WTC11 (cell line): ENCODE results near the gene SLC27A2. TPM values are rescaled to one million over a fixed set of nuclear protein-coding genes. Genes with fewer than 3 reads are reported as not detected.

Source experiments
- ATAC-seq: fragments of 200-7000 bp; cut with Tn5 transposase; 2 replicates; pipeline ENCODE4 v1.10.0; 2021; ENCODE audit warnings: mild to moderate bottlenecking, moderate library complexity
- CTCF ChIA-PET: fragments of 300-600 bp; sonication (Branson Sonifier 250); formaldehyde crosslinking; loops from one replicate; lab custom pipeline; 2021; ENCODE audit warnings: antibody characterized with exemption; lab: Charles Lee
- POLR2A ChIA-PET: fragments of 350-600 bp; sonication (Branson Sonifier 250); formaldehyde crosslinking; loops from one replicate; lab custom pipeline; 2021; ENCODE audit warnings: antibody characterized with exemption; lab: Charles Lee
- DNase-seq: peaks from one replicate; pipeline ENCODE4 v3.0.0; 2021; ENCODE audit warnings: low spot score
- H3K27ac Mint-ChIP-seq: 2 replicates; pipeline ENCODE4 v1.8.0; 2021; ENCODE audit warnings: mixed read lengths
- H3K27me3 Mint-ChIP-seq: 2 replicates; pipeline ENCODE4 v1.8.0; 2021; ENCODE audit warnings: low read depth, mild to moderate bottlenecking, moderate library complexity, mixed read lengths
- H3K36me3 Mint-ChIP-seq: 2 replicates; pipeline ENCODE4 v1.8.0; 2021; ENCODE audit warnings: mixed read lengths
- H3K4me1 Mint-ChIP-seq: 2 replicates; pipeline ENCODE4 v1.8.0; 2022; ENCODE audit warnings: mixed read lengths
- H3K4me3 Mint-ChIP-seq: 2 replicates; pipeline ENCODE4 v1.8.0; 2021; ENCODE audit warnings: mild to moderate bottlenecking, moderate library complexity, mixed read lengths
- H3K9me3 Mint-ChIP-seq: 2 replicates; pipeline ENCODE4 v1.8.0; 2021; ENCODE audit warnings: mixed read lengths
- CBFB ChIP-seq: sonication (generic); formaldehyde crosslinking; IDR thresholded peaks from 2 replicates; pipeline ENCODE4 v1.8.1; 2022; ENCODE audit warnings: mild to moderate bottlenecking, low read depth, missing genetic modification reagents
- FOXJ3 ChIP-seq: sonication (generic); formaldehyde crosslinking; IDR thresholded peaks from 2 replicates; pipeline ENCODE4 v1.9.0; 2021; ENCODE audit warnings: missing genetic modification reagents, mild to moderate bottlenecking, borderline replicate concordance
- HMGA2 ChIP-seq: fragments of 250-450 bp; sonication (Bioruptor Pico); IDR thresholded peaks from 2 replicates; pipeline ENCODE4 v1.4.0; 2021; ENCODE audit warnings: mild to moderate bottlenecking, moderate library complexity
- MYBL2 ChIP-seq: sonication (generic); formaldehyde crosslinking; IDR thresholded peaks from 2 replicates; pipeline ENCODE4 v1.8.1; 2023; ENCODE audit warnings: mild to moderate bottlenecking, moderate library complexity, missing genetic modification reagents
- NFYB ChIP-seq: sonication (generic); formaldehyde crosslinking; conservative IDR thresholded peaks from 2 replicates; pipeline ENCODE4 v1.8.0; 2022; ENCODE audit warnings: low read depth, missing genetic modification reagents
- NR1H2 ChIP-seq: sonication (generic); formaldehyde crosslinking; IDR thresholded peaks from 2 replicates; pipeline ENCODE4 v1.9.0; 2021; ENCODE audit warnings: mild to moderate bottlenecking, moderate library complexity, missing genetic modification reagents
- NR2C2 ChIP-seq: sonication (generic); formaldehyde crosslinking; IDR thresholded peaks from 2 replicates; pipeline ENCODE4 v1.8.0; 2022; ENCODE audit warnings: mild to moderate bottlenecking, missing genetic modification reagents
- PRRX2 ChIP-seq: fragments of 250-450 bp; sonication (Bioruptor Pico); IDR thresholded peaks from 2 replicates; pipeline ENCODE4 v1.8.0; 2021; ENCODE audit warnings: mild to moderate bottlenecking
- SMAD3 ChIP-seq: sonication (generic); formaldehyde crosslinking; IDR thresholded peaks from 2 replicates; pipeline ENCODE4 v1.8.0; 2022; ENCODE audit warnings: missing genetic modification reagents, mild to moderate bottlenecking, borderline replicate concordance
- SOX15 ChIP-seq: fragments of 250-450 bp; sonication (Bioruptor Pico); IDR thresholded peaks from 2 replicates; pipeline ENCODE4 v1.9.0; 2021; ENCODE audit warnings: mild to moderate bottlenecking
- TEAD4 ChIP-seq: sonication (generic); formaldehyde crosslinking; IDR thresholded peaks from 2 replicates; pipeline ENCODE4 v1.8.0; 2022; ENCODE audit warnings: mild to moderate bottlenecking, missing genetic modification reagents
- TP53 ChIP-seq: sonication (generic); formaldehyde crosslinking; IDR thresholded peaks from 2 replicates; pipeline ENCODE4 v1.8.1; 2023; ENCODE audit warnings: mild to moderate bottlenecking, missing genetic modification reagents
- ZNF263 ChIP-seq: sonication (generic); formaldehyde crosslinking; IDR thresholded peaks from 2 replicates; pipeline ENCODE4 v1.8.1; 2022; ENCODE audit warnings: low read depth, mild to moderate bottlenecking, moderate library complexity, missing genetic modification reagents
- total RNA-seq: library from RNA; stranded (reverse); gene quantifications from 3 replicates; pipeline ENCODE4 v1.2.3, GENCODE V29; 2021
- TF ChIP-seq, protein P1 (sequence below): sonication (generic); formaldehyde crosslinking; IDR thresholded peaks from 2 replicates; pipeline ENCODE4 v1.8.0; 2022; ENCODE audit warnings: missing genetic modification reagents
- TF ChIP-seq, protein P2 (sequence below): fragments of 200-600 bp; IDR thresholded peaks from 2 replicates; pipeline ENCODE4 v1.8.0; 2022; ENCODE audit warnings: antibody characterized with exemption
- TF ChIP-seq, protein P3 (sequence below): sonication (generic); formaldehyde crosslinking; IDR thresholded peaks from 2 replicates; pipeline ENCODE4 v1.8.0; 2022; ENCODE audit warnings: mild to moderate bottlenecking, missing genetic modification reagents
- TF ChIP-seq, protein P4 (sequence below): sonication (generic); formaldehyde crosslinking; IDR thresholded peaks from 2 replicates; pipeline ENCODE4 v1.8.1; 2022; ENCODE audit warnings: low read depth, mild to moderate bottlenecking, moderate library complexity, missing genetic modification reagents, borderline replicate concordance
- TF ChIP-seq, protein P5 (sequence below): sonication (generic); formaldehyde crosslinking; IDR thresholded peaks from 2 replicates; pipeline ENCODE4 v1.8.1; 2022; ENCODE audit warnings: mild to moderate bottlenecking, moderate library complexity, missing genetic modification reagents
- TF ChIP-seq, protein P6 (sequence below): sonication (generic); formaldehyde crosslinking; IDR thresholded peaks from 2 replicates; pipeline ENCODE4 v1.8.0; 2022; ENCODE audit warnings: mild to moderate bottlenecking, missing genetic modification reagents
- TF ChIP-seq, protein P7 (sequence below): sonication (generic); formaldehyde crosslinking; conservative IDR thresholded peaks from 2 replicates; pipeline ENCODE4 v1.8.1; 2023; ENCODE audit warnings: mild to moderate bottlenecking, low read depth, missing genetic modification reagents, moderate library complexity

SLC27A2 gene
- total RNA-seq, 1 experiment from 2014 or later, result 3.0 TPM

DNA sequence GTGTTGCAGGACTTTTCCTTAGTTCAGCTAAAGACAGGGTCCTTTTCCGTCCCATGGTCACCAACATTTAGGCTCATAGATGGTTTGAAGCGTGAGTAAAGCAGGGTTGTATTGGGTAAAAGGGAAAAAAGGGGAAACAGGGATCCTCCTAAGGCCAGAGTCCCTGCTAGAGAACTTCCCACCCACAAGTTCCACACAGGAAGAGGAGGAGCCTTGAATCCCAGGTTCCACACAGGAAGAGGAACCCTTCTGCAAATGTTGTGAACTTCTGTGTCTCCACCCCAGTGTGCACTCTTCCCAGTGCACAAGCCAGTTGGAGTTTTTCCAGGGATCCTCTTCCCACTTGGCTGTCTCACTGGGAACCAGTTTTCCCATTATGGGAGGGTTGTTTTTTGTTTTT is 35.4 kb upstream of the SLC27A2 start (continued):
- TF ChIP-seq, protein P1, sequence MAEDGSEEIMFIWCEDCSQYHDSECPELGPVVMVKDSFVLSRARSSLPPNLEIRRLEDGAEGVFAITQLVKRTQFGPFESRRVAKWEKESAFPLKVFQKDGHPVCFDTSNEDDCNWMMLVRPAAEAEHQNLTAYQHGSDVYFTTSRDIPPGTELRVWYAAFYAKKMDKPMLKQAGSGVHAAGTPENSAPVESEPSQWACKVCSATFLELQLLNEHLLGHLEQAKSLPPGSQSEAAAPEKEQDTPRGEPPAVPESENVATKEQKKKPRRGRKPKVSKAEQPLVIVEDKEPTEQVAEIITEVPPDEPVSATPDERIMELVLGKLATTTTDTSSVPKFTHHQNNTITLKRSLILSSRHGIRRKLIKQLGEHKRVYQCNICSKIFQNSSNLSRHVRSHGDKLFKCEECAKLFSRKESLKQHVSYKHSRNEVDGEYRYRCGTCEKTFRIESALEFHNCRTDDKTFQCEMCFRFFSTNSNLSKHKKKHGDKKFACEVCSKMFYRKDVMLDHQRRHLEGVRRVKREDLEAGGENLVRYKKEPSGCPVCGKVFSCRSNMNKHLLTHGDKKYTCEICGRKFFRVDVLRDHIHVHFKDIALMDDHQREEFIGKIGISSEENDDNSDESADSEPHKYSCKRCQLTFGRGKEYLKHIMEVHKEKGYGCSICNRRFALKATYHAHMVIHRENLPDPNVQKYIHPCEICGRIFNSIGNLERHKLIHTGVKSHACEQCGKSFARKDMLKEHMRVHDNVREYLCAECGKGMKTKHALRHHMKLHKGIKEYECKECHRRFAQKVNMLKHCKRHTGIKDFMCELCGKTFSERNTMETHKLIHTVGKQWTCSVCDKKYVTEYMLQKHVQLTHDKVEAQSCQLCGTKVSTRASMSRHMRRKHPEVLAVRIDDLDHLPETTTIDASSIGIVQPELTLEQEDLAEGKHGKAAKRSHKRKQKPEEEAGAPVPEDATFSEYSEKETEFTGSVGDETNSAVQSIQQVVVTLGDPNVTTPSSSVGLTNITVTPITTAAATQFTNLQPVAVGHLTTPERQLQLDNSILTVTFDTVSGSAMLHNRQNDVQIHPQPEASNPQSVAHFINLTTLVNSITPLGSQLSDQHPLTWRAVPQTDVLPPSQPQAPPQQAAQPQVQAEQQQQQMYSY (CRISPR knock-in tag), result no peak
- no peak for TF ChIP-seq TP53 (CRISPR knock-in tag)
- TF ChIP-seq, protein P2, sequence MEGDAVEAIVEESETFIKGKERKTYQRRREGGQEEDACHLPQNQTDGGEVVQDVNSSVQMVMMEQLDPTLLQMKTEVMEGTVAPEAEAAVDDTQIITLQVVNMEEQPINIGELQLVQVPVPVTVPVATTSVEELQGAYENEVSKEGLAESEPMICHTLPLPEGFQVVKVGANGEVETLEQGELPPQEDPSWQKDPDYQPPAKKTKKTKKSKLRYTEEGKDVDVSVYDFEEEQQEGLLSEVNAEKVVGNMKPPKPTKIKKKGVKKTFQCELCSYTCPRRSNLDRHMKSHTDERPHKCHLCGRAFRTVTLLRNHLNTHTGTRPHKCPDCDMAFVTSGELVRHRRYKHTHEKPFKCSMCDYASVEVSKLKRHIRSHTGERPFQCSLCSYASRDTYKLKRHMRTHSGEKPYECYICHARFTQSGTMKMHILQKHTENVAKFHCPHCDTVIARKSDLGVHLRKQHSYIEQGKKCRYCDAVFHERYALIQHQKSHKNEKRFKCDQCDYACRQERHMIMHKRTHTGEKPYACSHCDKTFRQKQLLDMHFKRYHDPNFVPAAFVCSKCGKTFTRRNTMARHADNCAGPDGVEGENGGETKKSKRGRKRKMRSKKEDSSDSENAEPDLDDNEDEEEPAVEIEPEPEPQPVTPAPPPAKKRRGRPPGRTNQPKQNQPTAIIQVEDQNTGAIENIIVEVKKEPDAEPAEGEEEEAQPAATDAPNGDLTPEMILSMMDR, result no peak
- TF ChIP-seq SMAD3 (CRISPR knock-in tag), result no peak
- no peak for TF ChIP-seq SOX15 (CRISPR knock-in tag)
- TF ChIP-seq, protein P3, sequence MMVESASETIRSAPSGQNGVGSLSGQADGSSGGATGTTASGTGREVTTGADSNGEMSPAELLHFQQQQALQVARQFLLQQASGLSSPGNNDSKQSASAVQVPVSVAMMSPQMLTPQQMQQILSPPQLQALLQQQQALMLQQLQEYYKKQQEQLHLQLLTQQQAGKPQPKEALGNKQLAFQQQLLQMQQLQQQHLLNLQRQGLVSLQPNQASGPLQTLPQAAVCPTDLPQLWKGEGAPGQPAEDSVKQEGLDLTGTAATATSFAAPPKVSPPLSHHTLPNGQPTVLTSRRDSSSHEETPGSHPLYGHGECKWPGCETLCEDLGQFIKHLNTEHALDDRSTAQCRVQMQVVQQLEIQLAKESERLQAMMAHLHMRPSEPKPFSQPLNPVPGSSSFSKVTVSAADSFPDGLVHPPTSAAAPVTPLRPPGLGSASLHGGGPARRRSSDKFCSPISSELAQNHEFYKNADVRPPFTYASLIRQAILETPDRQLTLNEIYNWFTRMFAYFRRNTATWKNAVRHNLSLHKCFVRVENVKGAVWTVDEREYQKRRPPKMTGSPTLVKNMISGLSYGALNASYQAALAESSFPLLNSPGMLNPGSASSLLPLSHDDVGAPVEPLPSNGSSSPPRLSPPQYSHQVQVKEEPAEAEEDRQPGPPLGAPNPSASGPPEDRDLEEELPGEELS (CRISPR knock-in tag), result no peak
- no peak for TF ChIP-seq NR2C2

DNA sequence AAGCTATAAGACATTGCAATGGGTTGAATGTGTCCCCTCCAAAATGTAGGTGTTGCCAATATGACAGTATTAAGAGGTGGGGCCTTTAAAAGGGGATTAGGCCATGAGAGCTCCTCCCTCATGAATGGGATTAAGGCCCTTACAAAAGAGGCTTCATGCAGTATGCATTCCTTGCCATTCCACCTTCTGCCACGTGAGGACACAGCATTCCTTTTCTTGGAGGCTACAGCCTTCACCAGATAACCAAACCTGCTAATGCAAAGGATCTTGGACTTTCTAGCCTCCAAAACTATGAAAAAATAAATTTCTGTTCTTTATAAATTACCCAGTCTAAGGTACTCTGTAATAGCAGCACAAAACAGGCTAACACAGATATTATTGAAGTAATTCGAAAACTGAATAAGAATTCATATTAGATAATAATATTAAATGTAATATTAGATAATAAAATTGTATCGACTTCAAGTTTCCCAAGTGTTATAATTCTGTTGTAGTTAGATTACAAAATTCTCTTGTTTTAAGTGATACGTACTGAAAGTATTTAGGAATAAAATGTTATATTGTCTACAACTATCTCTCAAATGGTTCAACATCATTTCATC is 33.5 kb upstream of the SLC27A2 start:
- no peak for TF ChIP-seq TEAD4 (CRISPR knock-in tag)
- no peak for TF ChIP-seq NR1H2 (CRISPR knock-in tag)
- TF ChIP-seq, protein P4, sequence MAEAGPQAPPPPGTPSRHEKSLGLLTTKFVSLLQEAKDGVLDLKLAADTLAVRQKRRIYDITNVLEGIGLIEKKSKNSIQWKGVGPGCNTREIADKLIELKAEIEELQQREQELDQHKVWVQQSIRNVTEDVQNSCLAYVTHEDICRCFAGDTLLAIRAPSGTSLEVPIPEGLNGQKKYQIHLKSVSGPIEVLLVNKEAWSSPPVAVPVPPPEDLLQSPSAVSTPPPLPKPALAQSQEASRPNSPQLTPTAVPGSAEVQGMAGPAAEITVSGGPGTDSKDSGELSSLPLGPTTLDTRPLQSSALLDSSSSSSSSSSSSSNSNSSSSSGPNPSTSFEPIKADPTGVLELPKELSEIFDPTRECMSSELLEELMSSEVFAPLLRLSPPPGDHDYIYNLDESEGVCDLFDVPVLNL (CRISPR knock-in tag), result no peak
- TF ChIP-seq CBFB (CRISPR knock-in tag), result no peak
- peak; percentile 54 for DNase-seq
- Mint-ChIP-seq H3K36me3 (no peaks in the 10 kb centered on the region), H3K4me1 (peaks cover 4% of the 10 kb centered on the region), H3K9me3 (no peaks in the 10 kb centered on the region), H3K4me3 (no peak overlapping the region), H3K27me3 (no peaks in the 10 kb centered on the region), H3K27ac (no peak overlapping the region)
- ATAC-seq, result peak; percentile 92
- POLR2A ChIA-PET, result no interaction called here
- CTCF ChIA-PET, result interaction anchor here (0.6 to 2.5 kb wide), 21 partner anchors 9 to 923 kb away, joined by 3 to 43 read pairs (median 3); partner anchors contain the start of genes FGF7, HDC and SLC27A2

DNA sequence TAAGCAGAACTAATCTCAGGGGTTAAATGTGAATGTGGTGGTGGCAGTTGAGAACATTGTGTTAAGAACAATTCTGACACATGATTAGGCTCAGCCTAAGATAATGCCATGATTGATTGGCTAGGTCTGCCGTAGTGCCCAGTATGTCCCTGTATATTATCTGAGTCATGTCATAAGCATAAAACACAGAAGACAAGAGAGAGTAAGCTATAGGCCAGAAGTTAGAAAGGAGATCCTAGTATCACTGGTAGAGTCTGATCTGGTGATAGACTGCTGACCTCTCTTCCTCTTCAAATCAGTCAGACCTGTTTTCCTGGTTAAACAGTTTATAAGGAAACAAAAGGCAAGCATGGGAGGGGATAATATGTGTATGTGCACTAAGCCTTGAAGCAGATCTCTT is 32.9 kb upstream of the SLC27A2 start:
- H3K36me3 Mint-ChIP-seq, result no peaks in the 10 kb centered on the region
- no peaks in the 10 kb centered on the region for H3K9me3 Mint-ChIP-seq
- ATAC-seq (no peak), DNase-seq (no peak)
- H3K4me1 Mint-ChIP-seq, result peaks cover 4% of the 10 kb centered on the region
- POLR2A ChIA-PET, result no interaction called here
- TF ChIP-seq HMGA2 (CRISPR knock-in tag) (no peak), NFYB (CRISPR knock-in tag) (no peak), FOXJ3 (CRISPR knock-in tag) (no peak), MYBL2 (CRISPR knock-in tag) (no peak), PRRX2 (CRISPR knock-in tag) (no peak), ZNF263 (CRISPR knock-in tag) (no peak)
- TF ChIP-seq, protein P5, sequence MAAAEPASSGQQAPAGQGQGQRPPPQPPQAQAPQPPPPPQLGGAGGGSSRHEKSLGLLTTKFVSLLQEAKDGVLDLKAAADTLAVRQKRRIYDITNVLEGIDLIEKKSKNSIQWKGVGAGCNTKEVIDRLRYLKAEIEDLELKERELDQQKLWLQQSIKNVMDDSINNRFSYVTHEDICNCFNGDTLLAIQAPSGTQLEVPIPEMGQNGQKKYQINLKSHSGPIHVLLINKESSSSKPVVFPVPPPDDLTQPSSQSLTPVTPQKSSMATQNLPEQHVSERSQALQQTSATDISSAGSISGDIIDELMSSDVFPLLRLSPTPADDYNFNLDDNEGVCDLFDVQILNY (CRISPR knock-in tag), result no peak
- TF ChIP-seq, protein P6, sequence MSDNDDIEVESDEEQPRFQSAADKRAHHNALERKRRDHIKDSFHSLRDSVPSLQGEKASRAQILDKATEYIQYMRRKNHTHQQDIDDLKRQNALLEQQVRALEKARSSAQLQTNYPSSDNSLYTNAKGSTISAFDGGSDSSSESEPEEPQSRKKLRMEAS, result no peak
- TF ChIP-seq, protein P7, sequence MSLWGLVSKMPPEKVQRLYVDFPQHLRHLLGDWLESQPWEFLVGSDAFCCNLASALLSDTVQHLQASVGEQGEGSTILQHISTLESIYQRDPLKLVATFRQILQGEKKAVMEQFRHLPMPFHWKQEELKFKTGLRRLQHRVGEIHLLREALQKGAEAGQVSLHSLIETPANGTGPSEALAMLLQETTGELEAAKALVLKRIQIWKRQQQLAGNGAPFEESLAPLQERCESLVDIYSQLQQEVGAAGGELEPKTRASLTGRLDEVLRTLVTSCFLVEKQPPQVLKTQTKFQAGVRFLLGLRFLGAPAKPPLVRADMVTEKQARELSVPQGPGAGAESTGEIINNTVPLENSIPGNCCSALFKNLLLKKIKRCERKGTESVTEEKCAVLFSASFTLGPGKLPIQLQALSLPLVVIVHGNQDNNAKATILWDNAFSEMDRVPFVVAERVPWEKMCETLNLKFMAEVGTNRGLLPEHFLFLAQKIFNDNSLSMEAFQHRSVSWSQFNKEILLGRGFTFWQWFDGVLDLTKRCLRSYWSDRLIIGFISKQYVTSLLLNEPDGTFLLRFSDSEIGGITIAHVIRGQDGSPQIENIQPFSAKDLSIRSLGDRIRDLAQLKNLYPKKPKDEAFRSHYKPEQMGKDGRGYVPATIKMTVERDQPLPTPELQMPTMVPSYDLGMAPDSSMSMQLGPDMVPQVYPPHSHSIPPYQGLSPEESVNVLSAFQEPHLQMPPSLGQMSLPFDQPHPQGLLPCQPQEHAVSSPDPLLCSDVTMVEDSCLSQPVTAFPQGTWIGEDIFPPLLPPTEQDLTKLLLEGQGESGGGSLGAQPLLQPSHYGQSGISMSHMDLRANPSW, result no peak
- TF ChIP-seq, all 79 proteins: peak for 0
- no peaks in the 10 kb centered on the region for H3K27me3 Mint-ChIP-seq
- H3K4me3 Mint-ChIP-seq, result no peak overlapping the region
- H3K27ac Mint-ChIP-seq, result no peak overlapping the region
- CTCF ChIA-PET, result interaction anchor here (1.1 to 2.5 kb wide), 3 partner anchors 70 to 167 kb away, joined by 3 to 43 read pairs (median 4); no protein-coding TSS in a partner anchor
